VCaP (cell line): ENCODE measurements around the gene RGS14.
A peak's percentile ranks its signal among the peaks of the same experiment; 100 is the strongest.
"Not testable (repeated sequence)": the region's sequence is repeated elsewhere in the genome, so short reads cannot be mapped to it uniquely, and the experiment has no call there.

Source experiments
- H3K27ac ChIP-seq: fragments of 450-650 bp; 2 replicates; pipeline ENCODE4 v1.5.1; 2017
- TF ChIP-seq, protein P1 (sequence below): fragments of 450-650 bp; conservative IDR thresholded peaks from 2 replicates; pipeline ENCODE4 v1.5.1; 2017; ENCODE audit warnings: mild to moderate bottlenecking, moderate library complexity

RGS14 gene

DNA sequence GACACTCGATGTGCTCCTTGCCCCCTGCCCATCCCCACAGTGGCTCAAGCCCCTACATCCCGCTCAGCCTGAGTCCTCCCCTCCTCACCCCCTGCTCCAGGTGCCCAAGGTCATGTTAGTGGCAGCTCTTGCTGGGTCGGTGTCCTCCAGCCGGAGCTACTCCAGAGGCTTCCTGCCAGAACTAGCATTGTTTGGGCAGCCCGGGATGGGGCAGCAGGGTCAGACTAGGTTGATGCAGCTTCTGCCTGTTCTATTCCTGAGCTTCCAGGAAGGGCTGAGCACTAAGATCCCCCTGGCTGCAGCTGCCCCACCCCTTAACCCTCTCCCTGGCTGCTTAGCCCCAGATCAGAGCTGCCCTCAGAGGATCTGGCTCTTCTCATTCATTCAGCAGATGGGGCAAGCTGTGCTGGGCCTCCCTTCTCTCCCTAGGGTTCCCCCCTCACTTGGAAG is 671 bp downstream of the RGS14 start:
- H3K27ac ChIP-seq: peak overlapping the region; percentile 80

GRCh38 chr5:177359451-177359851 is 1.7 kb downstream of the RGS14 start:
- TF ChIP-seq, protein P1, sequence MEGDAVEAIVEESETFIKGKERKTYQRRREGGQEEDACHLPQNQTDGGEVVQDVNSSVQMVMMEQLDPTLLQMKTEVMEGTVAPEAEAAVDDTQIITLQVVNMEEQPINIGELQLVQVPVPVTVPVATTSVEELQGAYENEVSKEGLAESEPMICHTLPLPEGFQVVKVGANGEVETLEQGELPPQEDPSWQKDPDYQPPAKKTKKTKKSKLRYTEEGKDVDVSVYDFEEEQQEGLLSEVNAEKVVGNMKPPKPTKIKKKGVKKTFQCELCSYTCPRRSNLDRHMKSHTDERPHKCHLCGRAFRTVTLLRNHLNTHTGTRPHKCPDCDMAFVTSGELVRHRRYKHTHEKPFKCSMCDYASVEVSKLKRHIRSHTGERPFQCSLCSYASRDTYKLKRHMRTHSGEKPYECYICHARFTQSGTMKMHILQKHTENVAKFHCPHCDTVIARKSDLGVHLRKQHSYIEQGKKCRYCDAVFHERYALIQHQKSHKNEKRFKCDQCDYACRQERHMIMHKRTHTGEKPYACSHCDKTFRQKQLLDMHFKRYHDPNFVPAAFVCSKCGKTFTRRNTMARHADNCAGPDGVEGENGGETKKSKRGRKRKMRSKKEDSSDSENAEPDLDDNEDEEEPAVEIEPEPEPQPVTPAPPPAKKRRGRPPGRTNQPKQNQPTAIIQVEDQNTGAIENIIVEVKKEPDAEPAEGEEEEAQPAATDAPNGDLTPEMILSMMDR: no peak
- no peak overlapping the region; the same call in 1 of the 2 replicates for H3K27ac ChIP-seq

More for the DNA sequence above, 671 bp downstream of the RGS14 start:
- TF ChIP-seq, protein P1: no peak

DNA sequence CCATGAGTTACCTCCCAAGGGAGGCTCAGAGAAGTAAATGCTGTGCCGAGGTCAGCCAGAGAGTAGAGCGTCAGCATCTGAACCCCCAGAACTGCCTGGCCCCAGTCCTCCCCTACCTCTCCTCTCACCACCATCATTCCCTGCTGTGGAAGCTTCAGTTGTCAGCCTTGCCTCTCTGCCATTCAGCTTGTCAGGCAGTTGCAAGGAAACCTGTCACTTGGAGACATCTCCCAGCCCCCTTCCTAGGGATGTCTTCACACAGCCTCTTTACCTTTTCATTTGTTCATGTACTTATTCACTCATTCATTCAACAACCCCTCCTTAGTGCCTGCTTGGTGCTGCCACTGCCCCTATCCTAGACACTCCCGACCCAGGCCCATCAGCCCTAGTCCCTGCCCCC is 2.1 kb downstream of the RGS14 start:
- TF ChIP-seq, protein P1: no peak
- H3K27ac ChIP-seq: no peak overlapping the region; the same call in 1 of the 2 replicates

- H3K27ac ChIP-seq: not testable (repeated sequence)
Observed at GRCh38 chr5:177360740-177361139, 3.0 kb downstream of the RGS14 start.

DNA sequence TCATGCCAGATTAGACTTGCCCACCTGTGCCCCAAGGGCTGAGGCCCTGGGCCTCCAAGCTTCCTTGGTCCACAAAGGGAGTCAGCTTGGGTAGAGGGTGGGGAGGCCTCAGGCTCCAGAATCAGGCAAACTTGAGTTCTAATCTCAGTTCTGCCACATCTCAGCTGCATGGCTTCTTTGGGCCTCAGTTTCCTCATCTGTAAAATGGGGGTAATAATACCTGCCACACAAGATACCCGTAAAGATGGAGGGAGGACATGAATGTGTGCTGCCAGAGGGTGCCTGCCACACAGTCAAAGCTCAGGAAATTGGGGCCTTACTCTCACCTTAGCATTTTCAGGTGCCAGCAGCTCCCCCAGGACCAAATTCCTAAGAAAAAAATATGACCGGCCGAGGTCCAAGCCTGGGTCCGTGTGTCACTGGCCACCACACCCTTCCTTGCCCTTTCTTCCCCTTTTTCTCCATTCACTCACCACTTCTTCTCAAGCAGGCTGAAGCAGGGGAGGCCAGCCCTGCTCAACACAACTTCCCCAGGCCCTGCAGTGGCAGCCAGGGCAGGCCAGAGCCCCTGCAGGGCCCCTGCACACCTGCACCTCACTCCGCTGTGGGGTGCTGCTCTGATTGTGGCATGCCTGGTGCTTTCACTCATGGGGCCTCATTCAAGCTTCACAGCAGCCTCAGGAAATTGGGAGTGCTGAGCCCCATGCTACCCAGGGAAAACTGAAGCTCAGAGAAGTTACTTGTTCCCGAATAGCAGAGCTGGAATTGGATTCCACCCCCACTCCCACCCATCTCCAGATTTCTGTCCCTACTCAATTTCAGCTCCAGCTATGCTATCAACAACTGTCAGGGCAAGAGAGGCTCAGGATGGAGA is 3.9 kb downstream of the RGS14 start:
- TF ChIP-seq, protein P1: no peak
- peak overlapping the region; percentile 81 for H3K27ac ChIP-seq

DNA sequence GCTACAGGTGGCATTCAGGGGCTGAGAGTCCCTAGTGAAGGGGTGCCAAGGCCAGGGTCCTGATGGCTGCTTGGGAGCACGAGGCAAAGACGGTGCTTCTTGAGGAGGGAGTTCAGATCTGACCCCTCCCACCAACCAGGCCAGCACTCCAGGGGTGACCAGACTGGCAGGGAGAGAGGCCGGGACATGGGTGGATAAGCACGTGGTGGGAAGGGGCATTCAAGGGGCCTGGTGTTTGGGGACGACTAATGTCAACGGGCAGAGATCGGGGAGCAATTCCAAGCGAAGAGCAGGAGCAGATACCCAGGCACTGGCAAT is 4.5 kb downstream of the RGS14 start:
- TF ChIP-seq, protein P1: no peak
- peak overlapping the region; percentile 81 for H3K27ac ChIP-seq

- H3K27ac ChIP-seq: peak overlapping the region; percentile 81
- TF ChIP-seq, protein P1: peak; percentile 9; the same call in 1 of the 2 replicates
Observed at GRCh38 chr5:177362610-177363507, 5.1 kb downstream of the RGS14 start.
